SK-N-SH treated with all-trans-retinoic acid at 6 μM for 48 hours (cell line): ENCODE results near the gene MTFP1.

ENCODE experiments used
- PATZ1 ChIP-seq: fragments of 250-450 bp; sonication (Bioruptor Pico); IDR thresholded peaks from 2 replicates; pipeline ENCODE4 v1.8.0; 2020; ENCODE audit warnings: mild to moderate bottlenecking, moderate library complexity, borderline replicate concordance
- TF ChIP-seq, protein P1 (sequence below): fragments of 250-450 bp; sonication (Bioruptor Pico); IDR thresholded peaks from 2 replicates; pipeline ENCODE4 v1.5.1; 2020; ENCODE audit warnings: low read depth, mild to moderate bottlenecking, moderate library complexity

GRCh38 chr22:30413745-30414524 lies 11.6 kb upstream of the MTFP1 start:
- TF ChIP-seq, protein P1, sequence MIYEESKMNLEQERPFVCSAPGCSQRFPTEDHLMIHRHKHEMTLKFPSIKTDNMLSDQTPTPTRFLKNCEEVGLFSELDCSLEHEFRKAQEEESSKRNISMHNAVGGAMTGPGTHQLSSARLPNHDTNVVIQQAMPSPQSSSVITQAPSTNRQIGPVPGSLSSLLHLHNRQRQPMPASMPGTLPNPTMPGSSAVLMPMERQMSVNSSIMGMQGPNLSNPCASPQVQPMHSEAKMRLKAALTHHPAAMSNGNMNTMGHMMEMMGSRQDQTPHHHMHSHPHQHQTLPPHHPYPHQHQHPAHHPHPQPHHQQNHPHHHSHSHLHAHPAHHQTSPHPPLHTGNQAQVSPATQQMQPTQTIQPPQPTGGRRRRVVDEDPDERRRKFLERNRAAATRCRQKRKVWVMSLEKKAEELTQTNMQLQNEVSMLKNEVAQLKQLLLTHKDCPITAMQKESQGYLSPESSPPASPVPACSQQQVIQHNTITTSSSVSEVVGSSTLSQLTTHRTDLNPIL (CRISPR knock-in tag) = no peak
- TF ChIP-seq PATZ1 (CRISPR knock-in tag) = no peak
